ENCODE measurements around the gene ANKRD45. TPM values are rescaled to one million over a fixed set of nuclear protein-coding genes. Genes with fewer than 3 reads are reported as not detected.
"Not testable (repeated sequence)": the region's sequence is repeated elsewhere in the genome, so short reads cannot be mapped to it uniquely, and the experiment has no call there.

The ANKRD45 gene
- total and polyA plus RNA-seq, 9 donors: 0.21 to 0.69 (median 0.48) TPM

GRCh38 chr1:173616859-173617258, 52.8 kb downstream of the ANKRD45 start:
- peaks cover 7% of the 10 kb centered on the region for H3K9me3 ChIP-seq (replicated peaks; ENCODE audit: control insufficient read depth, low read depth, low read length)
- no peaks in the 10 kb centered on the region for H3K4me1 ChIP-seq (ENCODE audit: control insufficient read depth, insufficient read depth, low read length)
- H3K36me3 ChIP-seq (ENCODE audit: control insufficient read depth, insufficient read depth, low read length): no peaks in the 10 kb centered on the region
- H3K27ac ChIP-seq (ENCODE audit: low read length): no peak overlapping the region
- no CpG with 5 or more reads among the region's 4 CpGs for WGBS (ENCODE audit: insufficient coverage)
- DNase-seq: no peak
- H3K27me3 ChIP-seq (ENCODE audit: control insufficient read depth, insufficient read depth, low read length): no peaks in the 10 kb centered on the region
- H3K4me3 ChIP-seq (ENCODE audit: low read length): no peak overlapping the region

- not testable (repeated sequence) for H3K27me3 ChIP-seq (ENCODE audit: control insufficient read depth, insufficient read depth, low read length); H3K27ac ChIP-seq (ENCODE audit: low read length); H3K4me3 ChIP-seq (ENCODE audit: low read length); H3K9me3 ChIP-seq (replicated peaks; ENCODE audit: control insufficient read depth, low read depth, low read length); H3K4me1 ChIP-seq (ENCODE audit: control insufficient read depth, insufficient read depth, low read length); DNase-seq; H3K36me3 ChIP-seq (ENCODE audit: control insufficient read depth, insufficient read depth, low read length)
- 96% methylated on average over 29 of the region's 32 CpGs for whole genome bisulfite sequencing (ENCODE audit: insufficient coverage)
These were observed 56.6 kb downstream of the ANKRD45 start for GRCh38 chr1:173613086-173613485.

GRCh38 chr1:173608503-173609216, 61.0 kb downstream of the ANKRD45 start:
- Histone ChIP-seq H3K27ac (ENCODE audit: low read length) (no peak overlapping the region), H3K36me3 (ENCODE audit: control insufficient read depth, insufficient read depth, low read length) (no peaks in the 10 kb centered on the region), H3K4me1 (ENCODE audit: control insufficient read depth, insufficient read depth, low read length) (no peaks in the 10 kb centered on the region), H3K27me3 (ENCODE audit: control insufficient read depth, insufficient read depth, low read length) (no peaks in the 10 kb centered on the region), H3K4me3 (ENCODE audit: low read length) (no peak overlapping the region), H3K9me3 (replicated peaks; ENCODE audit: control insufficient read depth, low read depth, low read length) (no peaks in the 10 kb centered on the region)
- no peak for DNase-seq
- WGBS (ENCODE audit: insufficient coverage): no CpG with 5 or more reads among the region's 4 CpGs

- Histone ChIP-seq H3K4me1 (ENCODE audit: control insufficient read depth, insufficient read depth, low read length) (no peaks in the 10 kb centered on the region), H3K4me3 (ENCODE audit: low read length) (no peak within 1 kb of the TSS), H3K27ac (ENCODE audit: low read length) (no peak within 1 kb of the TSS), H3K27me3 (ENCODE audit: control insufficient read depth, insufficient read depth, low read length) (no peaks in the 10 kb centered on the region), H3K9me3 (replicated peaks; ENCODE audit: control insufficient read depth, low read depth, low read length) (no peaks in the 10 kb centered on the region), H3K36me3 (ENCODE audit: control insufficient read depth, insufficient read depth, low read length) (no peaks in the 10 kb centered on the region)
- peak; percentile 21 for DNase-seq
- no CpG with 5 or more reads among the region's 5 CpGs for WGBS (ENCODE audit: insufficient coverage)
These were observed 66.5 kb downstream of the ANKRD45 start, which contains the start of gene SLC9C2 for GRCh38 chr1:173603056-173603591. SLC9C2 (minus strand) TSS chr1:173603072; CDS start chr1:173601776, 1,296 bp downstream.

- no peak overlapping the region for H3K27ac ChIP-seq (ENCODE audit: low read length)
- H3K4me1 ChIP-seq (ENCODE audit: control insufficient read depth, insufficient read depth, low read length): no peaks in the 10 kb centered on the region
- no CpG with 5 or more reads among the region's 2 CpGs for WGBS (ENCODE audit: insufficient coverage)
- no peaks in the 10 kb centered on the region for H3K27me3 ChIP-seq (ENCODE audit: control insufficient read depth, insufficient read depth, low read length)
- no peaks in the 10 kb centered on the region for H3K9me3 ChIP-seq (replicated peaks; ENCODE audit: control insufficient read depth, low read depth, low read length)
- no peaks in the 10 kb centered on the region for H3K36me3 ChIP-seq (ENCODE audit: control insufficient read depth, insufficient read depth, low read length)
- DNase-seq: no peak
- no peak overlapping the region for H3K4me3 ChIP-seq (ENCODE audit: low read length)
These were observed 68.1 kb downstream of the ANKRD45 start for GRCh38 chr1:173601588-173601987.

- no peak for DNase-seq
- H3K4me1 ChIP-seq (ENCODE audit: control insufficient read depth, insufficient read depth, low read length): no peaks in the 10 kb centered on the region
- no peaks in the 10 kb centered on the region for H3K27me3 ChIP-seq (ENCODE audit: control insufficient read depth, insufficient read depth, low read length)
- no CpG with 5 or more reads among the region's 3 CpGs for WGBS (ENCODE audit: insufficient coverage)
- no peaks in the 10 kb centered on the region for H3K9me3 ChIP-seq (replicated peaks; ENCODE audit: control insufficient read depth, low read depth, low read length)
- no peaks in the 10 kb centered on the region for H3K36me3 ChIP-seq (ENCODE audit: control insufficient read depth, insufficient read depth, low read length)
- H3K27ac ChIP-seq (ENCODE audit: low read length): no peak overlapping the region
- no peak overlapping the region for H3K4me3 ChIP-seq (ENCODE audit: low read length)
These were observed 73.4 kb downstream of the ANKRD45 start for GRCh38 chr1:173596097-173596825.

- H3K27ac ChIP-seq (ENCODE audit: low read length); H3K4me1 ChIP-seq (ENCODE audit: control insufficient read depth, insufficient read depth, low read length); DNase-seq; H3K36me3 ChIP-seq (ENCODE audit: control insufficient read depth, insufficient read depth, low read length); H3K9me3 ChIP-seq (replicated peaks; ENCODE audit: control insufficient read depth, low read depth, low read length); H3K4me3 ChIP-seq (ENCODE audit: low read length); H3K27me3 ChIP-seq (ENCODE audit: control insufficient read depth, insufficient read depth, low read length): not testable (repeated sequence)
- no CpG with 5 or more reads among the region's 5 CpGs for WGBS (ENCODE audit: insufficient coverage)
These were observed 78.5 kb downstream of the ANKRD45 start for GRCh38 chr1:173591138-173591537.

GRCh38 chr1:173590557-173590956, 79.1 kb downstream of the ANKRD45 start:
- Histone ChIP-seq H3K9me3 (replicated peaks; ENCODE audit: control insufficient read depth, low read depth, low read length) (no peaks in the 10 kb centered on the region), H3K27me3 (ENCODE audit: control insufficient read depth, insufficient read depth, low read length) (no peaks in the 10 kb centered on the region), H3K4me1 (ENCODE audit: control insufficient read depth, insufficient read depth, low read length) (no peaks in the 10 kb centered on the region), H3K4me3 (ENCODE audit: low read length) (no peak overlapping the region), H3K27ac (ENCODE audit: low read length) (no peak overlapping the region), H3K36me3 (ENCODE audit: control insufficient read depth, insufficient read depth, low read length) (no peaks in the 10 kb centered on the region)
- 100% methylated on average over 1 of the region's 1 CpG for WGBS (ENCODE audit: insufficient coverage)
- DNase-seq: no peak

GRCh38 chr1:173581383-173582079, 88.1 kb downstream of the ANKRD45 start:
- H3K4me3 ChIP-seq (ENCODE audit: low read length): no peak overlapping the region
- H3K4me1 ChIP-seq (ENCODE audit: control insufficient read depth, insufficient read depth, low read length): no peaks in the 10 kb centered on the region
- no peaks in the 10 kb centered on the region for H3K9me3 ChIP-seq (replicated peaks; ENCODE audit: control insufficient read depth, low read depth, low read length)
- H3K27ac ChIP-seq (ENCODE audit: low read length): no peak overlapping the region
- H3K27me3 ChIP-seq (ENCODE audit: control insufficient read depth, insufficient read depth, low read length): no peaks in the 10 kb centered on the region
- no peak for DNase-seq
- H3K36me3 ChIP-seq (ENCODE audit: control insufficient read depth, insufficient read depth, low read length): no peaks in the 10 kb centered on the region
- no CpG with 5 or more reads among the region's 1 CpG for WGBS (ENCODE audit: insufficient coverage)

GRCh38 chr1:173580658-173581057, 89.0 kb downstream of the ANKRD45 start:
- DNase-seq: no peak
- no peak overlapping the region for H3K4me3 ChIP-seq (ENCODE audit: low read length)
- no peaks in the 10 kb centered on the region for H3K9me3 ChIP-seq (replicated peaks; ENCODE audit: control insufficient read depth, low read depth, low read length)
- H3K4me1 ChIP-seq (ENCODE audit: control insufficient read depth, insufficient read depth, low read length): no peaks in the 10 kb centered on the region
- no peak overlapping the region for H3K27ac ChIP-seq (ENCODE audit: low read length)
- 86% methylated on average over 1 of the region's 3 CpGs for WGBS (ENCODE audit: insufficient coverage)
- no peaks in the 10 kb centered on the region for H3K36me3 ChIP-seq (ENCODE audit: control insufficient read depth, insufficient read depth, low read length)
- no peaks in the 10 kb centered on the region for H3K27me3 ChIP-seq (ENCODE audit: control insufficient read depth, insufficient read depth, low read length)
